GM20431 (cell line): ENCODE results near the gene CSK.
"Not testable (repeated sequence)": the region's sequence is repeated elsewhere in the genome, so short reads cannot be mapped to it uniquely, and the experiment has no call there.

Source experiments
- in situ Hi-C: fragments of 300-500 bp; cut with MseI, MboI; formaldehyde crosslinking; loops from one replicate; pipeline ENCODE4 v1.15.0; 2020; ENCODE audit warnings: low sequenced_read_pairs; ENCODE audit not compliant: unreplicated experiment

Gene CSK

DNA sequence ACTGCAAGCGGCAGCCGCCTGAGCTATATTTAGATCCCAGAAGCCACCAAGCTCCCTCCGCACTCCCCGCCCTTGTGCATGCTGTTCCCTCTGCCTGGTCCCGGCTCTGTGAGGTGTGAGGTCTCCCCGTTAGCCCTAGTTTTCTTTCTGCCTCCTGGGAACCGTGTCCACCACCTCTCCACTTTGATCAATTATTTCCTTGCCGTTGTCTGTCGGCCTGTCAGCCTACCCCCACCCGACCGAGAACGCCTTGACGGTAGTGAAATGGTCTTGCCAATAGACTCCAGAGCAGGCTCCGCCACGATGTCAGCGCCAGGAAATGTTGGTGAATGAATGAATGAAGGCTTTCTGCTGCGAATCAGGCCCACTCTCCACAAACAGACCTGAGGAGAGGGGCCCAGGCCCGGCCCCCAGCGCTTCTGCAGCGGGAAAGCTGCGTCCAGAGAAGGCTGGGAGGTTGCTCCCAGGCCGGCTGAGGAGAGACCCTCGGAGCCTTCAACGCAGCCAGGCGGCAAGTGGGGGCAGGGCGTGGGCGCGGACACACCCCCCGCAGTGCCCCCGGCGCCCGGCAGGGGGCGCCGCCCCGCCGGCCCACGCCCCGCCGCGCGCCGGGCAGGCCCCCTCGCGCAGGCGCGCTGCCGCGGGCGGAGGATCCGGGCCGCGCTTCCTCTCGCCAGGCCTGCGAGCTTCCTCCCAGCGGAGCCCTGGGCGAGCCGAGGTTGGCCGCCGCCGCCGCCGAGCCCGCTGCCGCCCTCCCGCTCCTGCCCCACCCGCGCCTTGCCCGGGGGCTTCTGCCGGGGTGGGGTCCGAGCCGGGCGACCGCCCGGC, at the start of gene CSK:
CSK (plus strand) TSS at position 650 of the 828 bp plus-strand sequence. CDS start 16,218 bp downstream, outside the sequence.
- in situ Hi-C loops, result no loop called here

DNA sequence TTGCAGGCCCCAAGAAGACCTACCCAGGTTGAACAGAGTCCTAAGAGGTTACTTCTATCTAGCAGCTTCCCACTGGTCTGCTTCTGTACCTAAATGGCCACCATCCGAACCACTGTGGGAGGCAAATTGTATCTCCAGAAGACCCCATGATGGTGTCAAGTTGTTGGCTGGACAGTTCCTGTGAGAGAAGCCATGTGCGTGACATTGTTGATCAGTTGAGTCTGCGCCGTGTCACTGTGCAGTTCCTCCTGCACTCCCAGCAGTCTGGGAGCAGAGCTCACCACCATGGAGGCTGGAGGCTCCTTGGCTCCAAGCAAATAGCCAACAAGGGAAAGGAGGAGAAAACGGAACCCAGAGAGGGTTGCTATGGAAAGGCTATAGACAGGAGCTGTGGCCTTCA, 49.0 kb upstream of the CSK start:
- in situ Hi-C loops, result no loop called here

DNA sequence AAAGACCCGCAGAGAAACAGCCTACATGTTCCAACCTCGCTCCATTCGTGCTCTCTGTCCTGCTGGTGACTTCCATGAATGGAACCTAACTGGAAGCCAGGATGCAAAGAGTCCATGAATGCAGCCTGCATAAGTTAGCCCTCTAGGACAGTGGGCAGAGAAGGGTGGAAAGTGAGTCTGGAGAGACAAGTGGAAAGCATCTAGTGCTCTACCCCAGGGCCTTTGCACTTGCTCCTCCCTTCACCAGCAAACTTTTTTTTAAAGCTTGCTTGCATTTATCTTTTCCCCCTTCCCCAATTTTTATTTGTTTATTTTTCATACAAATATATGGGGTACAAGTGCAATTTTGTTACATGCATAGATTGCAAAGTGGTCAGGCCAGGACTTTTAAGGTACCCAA, 48.6 kb upstream of the CSK start:
- in situ Hi-C loops, result no loop called here

DNA sequence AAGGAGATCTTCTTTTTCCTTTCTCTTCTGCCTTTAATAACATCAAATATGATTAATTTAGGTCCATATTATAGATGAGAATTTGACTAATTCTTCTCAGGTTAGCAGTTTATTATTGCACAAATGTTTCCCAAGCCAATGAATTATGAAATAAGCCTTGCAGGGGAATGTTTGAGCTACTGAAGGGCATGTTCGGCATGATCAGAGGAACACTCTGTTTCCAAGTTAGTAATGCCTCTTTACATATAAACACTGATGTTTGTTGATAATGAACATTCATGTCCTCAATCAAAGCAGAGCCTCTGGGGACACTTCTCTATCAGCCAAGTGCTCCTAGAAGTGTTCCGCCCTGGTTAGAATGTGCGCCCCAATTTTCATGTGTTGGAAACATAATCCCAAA, 46.6 kb upstream of the CSK start:
- in situ Hi-C loops, result no loop called here

DNA sequence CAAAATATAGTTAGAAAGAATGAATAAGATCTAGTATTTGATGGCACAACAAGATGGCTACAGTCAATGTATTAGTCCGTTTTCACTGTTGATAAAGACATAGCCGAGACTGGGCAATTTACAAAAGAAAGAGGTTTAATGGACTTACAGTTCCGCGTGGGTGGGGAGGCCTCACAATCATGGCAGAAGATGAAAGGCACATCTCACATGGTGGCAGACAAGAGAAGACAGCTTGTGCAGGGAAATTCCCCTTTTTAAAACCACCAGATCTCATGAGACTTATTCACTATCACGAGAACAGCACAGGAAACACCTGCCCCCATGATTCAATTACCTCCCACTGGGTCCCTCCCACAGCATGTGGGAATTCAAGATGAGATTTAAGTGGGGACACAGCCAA, 43.6 kb upstream of the CSK start:
- in situ Hi-C loops, result not testable (repeated sequence)

DNA sequence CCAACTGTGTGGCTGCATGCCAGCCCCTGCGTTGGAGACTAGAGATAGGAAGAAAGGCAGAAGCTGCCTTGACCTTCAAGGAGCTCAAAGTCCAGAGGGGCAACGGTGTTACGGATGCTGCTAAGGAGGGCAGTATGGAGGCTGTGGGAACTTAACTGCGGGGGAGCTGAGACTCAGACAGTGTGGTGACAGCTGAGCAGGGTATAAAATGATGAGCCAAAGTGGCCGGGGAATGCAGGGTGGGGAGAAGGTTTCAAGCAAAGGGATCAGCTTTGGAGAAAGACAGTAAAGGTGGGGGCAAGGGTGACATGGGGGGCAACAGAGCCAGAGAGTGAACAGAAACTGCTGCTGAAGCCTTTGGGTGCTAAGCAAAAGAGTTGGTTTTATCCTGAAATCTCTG, 39.5 kb upstream of the CSK start:
- in situ Hi-C loops, result no loop called here

DNA sequence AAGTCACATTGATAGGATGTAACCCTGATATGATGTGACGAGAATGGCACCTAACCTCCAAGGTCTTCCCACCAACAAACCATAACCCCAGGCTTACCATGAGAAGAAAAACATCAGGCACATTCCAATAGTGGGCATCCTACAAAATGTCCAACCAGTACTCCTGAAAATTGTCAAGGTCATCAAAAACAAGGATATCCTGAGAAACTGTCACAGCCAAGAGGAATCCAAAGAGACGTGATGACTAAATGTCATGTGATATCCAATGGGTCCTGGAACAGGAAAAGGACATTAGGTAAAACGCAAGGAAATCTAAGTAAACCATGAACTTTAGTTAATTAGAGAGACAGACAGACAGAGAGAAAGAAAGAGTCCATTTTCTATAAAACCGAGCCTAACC, 35.5 kb upstream of the CSK start:
- in situ Hi-C loops, result no loop called here

DNA sequence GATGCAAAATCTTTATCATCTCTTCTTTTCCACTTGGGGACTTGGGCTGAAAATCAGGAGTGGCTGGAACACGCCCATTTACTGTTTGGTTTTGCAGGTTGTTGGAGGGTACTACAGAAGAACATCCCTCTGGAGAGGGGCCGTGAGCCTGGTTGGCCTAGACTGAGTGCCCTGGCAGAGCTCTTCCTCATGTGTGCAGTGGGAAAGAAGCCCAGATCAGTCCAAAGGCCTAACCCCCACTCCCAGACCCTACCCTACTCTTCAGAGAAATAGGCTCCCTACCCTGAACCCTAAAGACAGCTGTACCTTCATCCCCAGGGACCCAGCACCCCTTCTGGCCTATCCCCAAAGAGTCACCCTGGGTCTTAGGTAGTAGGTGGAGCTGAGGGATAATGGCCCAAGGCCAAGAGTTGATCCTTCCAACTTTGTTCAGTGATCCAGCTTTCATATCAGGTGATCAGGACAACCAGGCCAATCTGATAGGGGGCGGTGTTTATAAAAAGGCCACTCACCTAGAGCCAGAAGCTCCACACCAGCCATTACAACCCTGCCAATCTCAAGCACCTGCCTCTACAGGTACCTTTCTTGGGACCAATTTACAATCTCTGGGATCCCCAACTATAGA, 33.4 kb upstream of the CSK start, which contains the start of gene CYP1A2:
CYP1A2 (plus strand) TSS at position 524 of the 625 bp plus-strand sequence. CDS start 894 bp downstream, outside the sequence.
- in situ Hi-C loops, result no loop called here

DNA sequence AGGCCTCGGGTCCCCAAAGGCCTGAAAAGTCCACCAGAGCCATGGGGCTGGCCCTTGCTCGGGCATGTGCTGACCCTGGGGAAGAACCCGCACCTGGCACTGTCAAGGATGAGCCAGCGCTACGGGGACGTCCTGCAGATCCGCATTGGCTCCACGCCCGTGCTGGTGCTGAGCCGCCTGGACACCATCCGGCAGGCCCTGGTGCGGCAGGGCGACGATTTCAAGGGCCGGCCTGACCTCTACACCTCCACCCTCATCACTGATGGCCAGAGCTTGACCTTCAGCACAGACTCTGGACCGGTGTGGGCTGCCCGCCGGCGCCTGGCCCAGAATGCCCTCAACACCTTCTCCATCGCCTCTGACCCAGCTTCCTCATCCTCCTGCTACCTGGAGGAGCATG, 32.0 kb upstream of the CSK start:
- in situ Hi-C loops, result loop anchor here (25.0 kb wide), 1 partner anchor 388 kb away; the partner anchor contains the start of gene CYP11A1

DNA sequence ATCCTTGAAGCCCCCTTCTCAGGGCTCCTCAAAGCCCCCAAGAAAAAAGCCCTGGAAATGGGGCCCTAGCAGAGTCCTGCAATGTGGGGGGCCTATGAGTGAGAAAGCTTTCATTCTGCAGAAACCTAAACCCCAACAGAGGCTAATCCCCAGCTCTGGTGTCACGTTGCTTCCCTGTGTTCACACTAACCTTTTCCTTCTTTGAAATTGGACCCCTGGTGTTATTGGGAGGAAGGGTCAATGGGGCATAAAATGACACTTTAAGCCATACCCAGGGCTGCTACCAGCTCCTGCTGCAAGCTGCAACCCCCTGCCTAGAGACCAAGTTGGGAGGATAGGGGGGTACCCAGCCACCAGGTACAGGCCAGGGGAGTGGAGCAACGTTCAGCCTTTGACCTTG, 31.1 kb upstream of the CSK start:
- in situ Hi-C loops, result loop anchor here (25.0 kb wide), 1 partner anchor 388 kb away; the partner anchor contains the start of gene CYP11A1

DNA sequence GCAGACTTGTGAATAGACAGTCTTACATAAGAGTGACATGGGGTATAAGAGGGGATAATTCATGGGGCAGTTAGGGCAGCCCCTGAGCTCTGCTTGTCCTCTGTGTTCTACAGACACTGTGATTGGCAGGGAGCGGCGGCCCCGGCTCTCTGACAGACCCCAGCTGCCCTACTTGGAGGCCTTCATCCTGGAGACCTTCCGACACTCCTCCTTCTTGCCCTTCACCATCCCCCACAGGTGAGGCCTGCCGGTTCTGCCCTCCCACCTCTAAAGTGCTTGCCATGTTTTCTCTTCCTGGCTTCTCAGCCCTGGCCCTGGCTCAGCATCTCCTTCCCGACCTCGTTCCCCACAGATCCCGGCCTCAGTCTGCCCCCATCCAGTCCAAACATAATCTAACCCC, 29.9 kb upstream of the CSK start:
- in situ Hi-C loops, result loop anchor here (25.0 kb wide), 1 partner anchor 390 kb away; the partner anchor contains the start of gene CYP11A1

DNA sequence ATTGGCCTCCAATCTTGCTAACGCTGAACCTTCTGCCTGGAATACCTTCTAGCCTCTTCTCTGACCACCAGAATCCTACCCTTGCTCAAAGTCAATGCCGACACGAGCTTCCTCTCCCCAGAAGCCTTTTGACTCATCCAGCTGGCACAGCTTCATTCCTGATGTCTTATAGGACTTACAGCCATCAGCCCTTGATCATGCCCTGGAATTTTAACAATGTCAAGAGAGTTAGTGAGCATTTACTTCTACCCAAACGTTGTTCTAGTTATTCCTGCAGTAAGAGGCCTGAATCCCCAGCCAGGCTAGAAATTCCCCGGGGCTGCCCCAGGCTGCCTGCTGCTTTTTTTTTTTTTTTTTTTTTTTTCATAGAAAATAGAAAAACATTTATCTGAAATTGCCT, 29.3 kb upstream of the CSK start:
- in situ Hi-C loops, result loop anchor here (25.0 kb wide), 1 partner anchor 390 kb away; the partner anchor contains the start of gene CYP11A1

DNA sequence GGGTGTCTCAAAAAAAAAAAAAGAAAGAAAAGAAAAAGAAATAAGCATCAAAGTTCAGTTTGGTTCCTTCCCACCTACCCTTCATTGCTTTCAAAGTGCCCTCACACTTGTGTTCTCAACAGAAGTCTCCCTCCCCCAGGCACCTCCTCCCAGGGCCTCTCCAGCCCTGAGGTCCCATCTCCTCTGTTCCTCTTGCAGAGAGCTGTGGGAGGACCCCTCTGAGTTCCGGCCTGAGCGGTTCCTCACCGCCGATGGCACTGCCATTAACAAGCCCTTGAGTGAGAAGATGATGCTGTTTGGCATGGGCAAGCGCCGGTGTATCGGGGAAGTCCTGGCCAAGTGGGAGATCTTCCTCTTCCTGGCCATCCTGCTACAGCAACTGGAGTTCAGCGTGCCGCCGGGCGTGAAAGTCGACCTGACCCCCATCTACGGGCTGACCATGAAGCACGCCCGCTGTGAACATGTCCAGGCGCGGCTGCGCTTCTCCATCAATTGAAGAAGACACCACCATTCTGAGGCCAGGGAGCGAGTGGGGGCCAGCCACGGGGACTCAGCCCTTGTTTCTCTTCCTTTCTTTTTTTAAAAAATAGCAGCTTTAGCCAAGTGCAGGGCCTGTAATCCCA, 27.2 kb upstream of the CSK start:
- in situ Hi-C loops, result loop anchor here (25.0 kb wide), 1 partner anchor 392 kb away; the partner anchor contains the start of gene CYP11A1

DNA sequence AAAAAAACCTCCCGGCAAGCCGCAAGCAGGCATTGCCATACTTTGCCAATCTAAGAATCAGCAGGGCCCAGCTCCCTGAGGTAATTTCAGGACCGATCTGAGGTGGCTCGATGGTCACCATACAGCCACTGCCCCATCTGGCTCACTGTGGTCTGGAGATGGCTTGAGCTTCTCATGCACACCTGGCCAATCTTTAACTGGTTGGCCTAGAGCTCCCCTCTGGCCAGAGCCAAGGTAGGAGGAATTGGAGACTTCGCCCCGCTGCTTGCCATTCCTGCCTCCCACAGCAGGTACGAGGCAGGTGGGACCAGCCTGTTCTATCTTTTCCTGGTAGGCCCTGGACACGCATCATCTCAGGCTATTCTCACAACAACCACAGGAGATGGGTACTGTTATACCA, 23.1 kb upstream of the CSK start:
- in situ Hi-C loops, result loop anchor here (25.0 kb wide), 1 partner anchor 396 kb away; the partner anchor contains the start of gene CYP11A1

DNA sequence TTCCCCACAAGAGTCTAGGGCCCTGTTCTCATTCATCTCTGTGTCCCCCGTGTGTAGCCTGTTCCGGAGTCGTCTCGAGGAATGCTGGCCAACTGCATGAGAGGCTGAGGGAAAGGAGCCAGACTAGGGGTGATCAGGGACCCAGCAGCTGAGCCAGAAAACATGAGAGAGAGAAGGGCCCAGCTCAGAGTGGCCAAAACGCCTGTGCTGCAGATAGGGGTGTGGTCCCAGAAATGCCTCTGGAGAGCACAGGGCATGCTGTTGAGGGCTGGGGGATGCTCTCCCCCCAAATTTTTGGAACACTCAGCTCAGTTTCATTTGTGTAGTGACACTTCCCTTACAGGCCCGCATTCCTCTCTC, 19.1 kb upstream of the CSK start:
- in situ Hi-C loops, result loop anchor here (10.0 to 25.0 kb wide), 3 partner anchors 72 to 400 kb away; partner anchors contain the start of gene CYP11A1

DNA sequence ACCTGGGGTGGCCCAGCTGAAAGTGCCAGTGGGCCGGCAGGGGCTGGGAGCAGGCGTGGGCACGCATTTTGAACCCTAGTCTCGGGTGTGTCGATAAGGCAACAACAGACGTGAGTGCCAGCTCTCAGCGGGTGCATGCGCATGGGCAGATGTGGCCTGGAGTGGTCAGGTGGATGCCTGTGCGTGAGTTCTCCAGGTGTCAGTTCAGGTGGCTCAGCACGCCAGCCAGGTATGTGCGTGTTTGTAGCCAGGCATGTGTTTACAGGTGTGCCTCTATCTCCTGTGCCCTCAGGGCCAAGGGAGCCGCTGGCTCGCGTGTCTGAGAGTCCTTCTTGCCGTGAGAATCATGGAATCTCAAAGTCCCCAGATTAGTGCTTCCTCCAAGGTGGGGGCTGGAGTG, 18.5 kb upstream of the CSK start:
- in situ Hi-C loops, result loop anchor here (10.0 to 25.0 kb wide), 3 partner anchors 71 to 401 kb away; partner anchors contain the start of gene CYP11A1

DNA sequence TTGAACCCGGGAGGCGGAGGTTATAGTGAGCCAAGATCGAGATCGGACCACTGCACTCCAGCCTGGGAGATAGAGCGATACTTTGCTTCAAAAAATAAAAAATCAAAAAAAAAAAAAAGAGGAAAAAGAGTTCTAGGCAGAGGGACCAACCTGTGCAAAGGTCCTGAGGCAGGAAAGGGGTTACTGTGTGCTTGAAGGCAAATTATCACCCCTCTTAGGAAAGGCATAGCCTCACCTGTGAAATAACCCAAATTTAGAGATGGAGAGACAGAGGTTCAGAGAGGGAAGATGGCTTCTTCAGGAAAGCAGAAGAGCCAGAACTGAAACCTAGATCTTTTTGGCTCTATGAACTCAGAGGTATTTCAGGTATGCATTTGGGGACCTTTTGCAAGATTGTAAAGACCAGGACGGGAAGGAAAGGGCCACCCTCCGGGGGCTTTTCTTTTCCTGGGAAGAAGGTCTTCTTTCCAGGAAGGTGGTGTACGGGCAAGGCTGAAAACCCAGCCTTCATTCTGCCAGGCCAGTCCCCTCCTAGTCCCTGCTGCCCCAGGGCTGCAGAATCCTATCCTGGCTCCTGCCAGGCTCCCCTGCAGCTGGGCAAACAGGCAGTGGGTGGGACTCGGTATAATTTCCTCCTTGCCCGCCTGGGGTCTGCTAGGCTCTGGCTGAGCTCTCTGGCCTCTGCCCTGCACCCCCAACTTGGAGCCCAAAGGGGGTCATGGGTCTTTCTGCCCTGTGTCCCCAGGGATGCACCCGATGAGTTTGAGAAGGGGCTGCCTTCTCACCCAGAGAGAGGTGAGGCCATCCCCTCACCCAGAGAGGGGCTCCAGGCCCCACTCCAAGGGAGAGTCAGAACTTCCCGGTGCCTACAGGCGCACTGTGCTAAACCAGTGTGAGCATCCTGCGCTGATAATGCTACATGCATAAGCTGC, 14.4 kb upstream of the CSK start:
- in situ Hi-C loops, result loop anchor here (10.0 to 25.0 kb wide), 3 partner anchors 67 to 405 kb away; partner anchors contain the start of gene CYP11A1

DNA sequence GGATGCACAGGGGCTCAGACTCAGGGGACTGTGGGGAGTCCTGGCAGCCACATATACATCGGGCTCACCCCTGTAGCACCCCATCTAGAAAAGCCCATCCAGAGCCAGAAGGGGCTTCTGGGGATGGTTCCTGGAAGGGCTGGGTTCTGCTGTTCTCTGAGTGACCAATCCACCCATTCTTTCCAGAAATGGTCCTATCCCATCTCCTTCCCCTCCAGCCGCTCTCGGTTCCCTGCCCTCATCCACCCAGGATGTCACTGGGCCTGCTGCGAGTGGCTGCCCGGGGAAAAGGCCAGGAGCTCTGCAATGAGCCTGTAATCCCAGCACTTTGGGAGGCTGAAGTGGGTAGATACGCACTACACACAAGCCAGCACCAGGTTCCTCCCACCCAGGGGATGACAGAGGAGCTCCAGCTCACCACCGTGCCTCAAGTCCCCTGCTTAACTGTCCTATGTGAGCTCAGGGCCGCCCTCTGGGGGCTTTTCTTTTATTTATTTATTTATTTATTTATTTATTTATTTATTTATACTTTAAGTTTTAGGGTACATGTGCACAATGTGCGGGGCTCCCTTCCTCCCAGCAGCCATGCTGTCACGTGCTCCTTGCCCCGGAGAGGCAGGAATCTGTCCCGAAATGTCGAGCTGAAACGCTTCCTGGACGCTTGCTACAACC, 13.6 kb upstream of the CSK start:
- in situ Hi-C loops, result loop anchor here (10.0 to 25.0 kb wide), 3 partner anchors 67 to 406 kb away; partner anchors contain the start of gene CYP11A1
